Kidney (tissue), 14 donors: Measurements from ENCODE around the gene RARG. TPM values are rescaled to one million over a fixed set of nuclear protein-coding genes. Genes with fewer than 3 reads are reported as not detected.

Experiments used
- DNase-seq, 5 donors: peaks; one replicate each; pipeline ENCODE4 v3.0.0-alpha.2; 2013 to 2020
- FAIRE-seq: peaks from 2 replicates; lab custom pipeline; 2012; peaks lifted over from hg19 to GRCh38; lab: Jason Lieb, UNC
- H3K27ac ChIP-seq, 2 donors: one replicate each; pipeline ENCODE4 v1.7.0; 2013; ENCODE audit warnings: low read depth in 2 of 2, low read length in 2 of 2, inconsistent platforms in 1 of 2
- H3K27me3 ChIP-seq: one replicate; pipeline ENCODE4 v1.7.1; 2013; ENCODE audit warnings: low read length, inconsistent platforms; ENCODE audit not compliant: control insufficient read depth, insufficient read depth
- H3K36me3 ChIP-seq, 3 donors: one replicate each; pipeline versions ENCODE4 v1.7.0 to v1.7.1; 2013; ENCODE audit warnings: low read length in 3 of 3, control low read depth in 1 of 3, inconsistent platforms in 1 of 3; ENCODE audit not compliant: insufficient read depth in 3 of 3, control insufficient read depth in 2 of 3
- H3K4me1 ChIP-seq, 3 donors: one replicate each; pipeline versions ENCODE4 v1.7.0 to v1.7.1; 2013; ENCODE audit warnings: low read length in 3 of 3, inconsistent platforms in 1 of 3, low read depth in 1 of 3; ENCODE audit not compliant: control insufficient read depth in 2 of 3, insufficient read depth in 2 of 3
- H3K4me3 ChIP-seq, 3 donors: one replicate each; pipeline versions ENCODE4 v1.7.0 to v1.8.1; 2013; ENCODE audit warnings: low read length in 3 of 3, control low read depth in 1 of 3, inconsistent platforms in 1 of 3
- H3K9ac ChIP-seq, 3 donors: one replicate each; pipeline versions ENCODE4 v1.7.0 to v1.7.1; 2013; ENCODE audit warnings: low read length in 3 of 3, control low read depth in 1 of 3, inconsistent platforms in 1 of 3
- H3K9me3 ChIP-seq, 3 donors: one replicate each; pipeline versions ENCODE4 v1.7.0 to v1.7.1; 2013; ENCODE audit warnings: low read length in 3 of 3, control low read depth in 1 of 3, inconsistent platforms in 1 of 3; ENCODE audit not compliant: control insufficient read depth in 2 of 3, insufficient read depth in 1 of 3
- intact Hi-C: fragments of 100-400 bp; cut with DNase I; formaldehyde crosslinking; loops from one replicate; pipeline ENCODE4 v1.11.1; 2022
- polyA plus RNA-seq: library from polyadenylated mRNA; stranded (reverse); fragments of 350-450 nt; fragmentation: Illumina TruSeq; extraction: RNeasy Lipid Tissue Mini Kit (QIAGEN cat#74804); gene quantifications from one replicate; pipeline ENCODE4 v1.2.3, GENCODE V29; 2014; ENCODE audit warnings: low read depth, low replicate concordance; ENCODE audit not compliant: insufficient read depth
- total RNA-seq: library from RNA; stranded (reverse); fragmentation: NEBNext Ultra II Directional; extraction: Animal tissue kit (Norgen Biotek cat#: 25700); gene quantifications from one replicate; pipeline ENCODE4 v1.2.1, GENCODE V29; 2021
- TF ChIP-seq, protein P1 (sequence below): IDR thresholded peaks from 3 replicates; pipeline ENCODE4 v1.5.1; 2012; ENCODE audit warnings: mild to moderate bottlenecking, moderate library complexity, borderline replicate concordance; ENCODE audit not compliant: insufficient read depth; ENCODE audit errors: extremely low read depth
- donor health status: control.
- donor health status: control.
- donor health status: control.
- donor health status: control.
- donor health status: control.
- donor health status: DM: yes; HTN: yes; CAD: no.
- donor health status: Normal renal cell carcinoma (clear cell type).

Gene RARG
- total and polyA plus RNA-seq, 2 donors from 2014 or later: 13.2 to 34.1 TPM

DNA sequence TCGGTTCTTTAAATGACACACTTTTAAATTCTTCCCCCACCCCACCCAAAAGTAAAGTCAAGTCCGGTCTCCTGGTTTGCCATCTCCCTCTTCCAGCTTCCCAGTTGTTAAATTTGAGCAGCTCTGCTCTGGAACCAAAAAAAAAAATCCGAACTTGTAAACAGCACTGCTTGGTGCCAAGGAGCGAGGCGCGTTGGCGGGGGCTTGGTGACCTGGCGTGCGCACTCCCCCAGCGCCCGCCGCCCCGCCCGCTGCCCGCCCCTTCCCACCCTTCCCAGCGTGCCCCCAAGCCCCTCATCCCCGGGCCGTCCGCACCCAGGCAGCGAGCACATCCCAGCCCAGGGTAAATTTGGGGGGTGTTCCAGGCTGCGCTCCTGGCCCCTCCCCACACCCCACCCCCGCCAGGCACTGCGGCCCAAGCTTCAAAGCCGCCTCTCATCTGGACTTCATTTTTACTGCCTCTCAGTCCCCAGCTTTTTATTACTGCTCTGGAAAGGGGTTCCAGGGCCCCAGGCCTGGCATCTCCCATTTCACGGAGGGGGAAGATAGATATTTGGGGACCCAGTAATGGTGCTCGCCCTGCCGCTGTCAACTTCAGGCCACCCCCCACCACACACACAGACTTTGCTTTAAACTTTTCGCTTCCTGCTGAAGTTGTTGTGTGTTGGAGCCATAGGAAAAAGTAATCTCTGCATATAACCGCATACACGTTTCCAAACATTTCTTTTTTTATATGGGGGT lies 13.3 kb downstream of the RARG start:
- peak in 3 of 5 donors; percentile 51 to 77 (median 55) for DNase-seq
- peak overlapping the region in 1 of 2 donors; percentile 43 for H3K27ac ChIP-seq
- TF ChIP-seq, protein P1, sequence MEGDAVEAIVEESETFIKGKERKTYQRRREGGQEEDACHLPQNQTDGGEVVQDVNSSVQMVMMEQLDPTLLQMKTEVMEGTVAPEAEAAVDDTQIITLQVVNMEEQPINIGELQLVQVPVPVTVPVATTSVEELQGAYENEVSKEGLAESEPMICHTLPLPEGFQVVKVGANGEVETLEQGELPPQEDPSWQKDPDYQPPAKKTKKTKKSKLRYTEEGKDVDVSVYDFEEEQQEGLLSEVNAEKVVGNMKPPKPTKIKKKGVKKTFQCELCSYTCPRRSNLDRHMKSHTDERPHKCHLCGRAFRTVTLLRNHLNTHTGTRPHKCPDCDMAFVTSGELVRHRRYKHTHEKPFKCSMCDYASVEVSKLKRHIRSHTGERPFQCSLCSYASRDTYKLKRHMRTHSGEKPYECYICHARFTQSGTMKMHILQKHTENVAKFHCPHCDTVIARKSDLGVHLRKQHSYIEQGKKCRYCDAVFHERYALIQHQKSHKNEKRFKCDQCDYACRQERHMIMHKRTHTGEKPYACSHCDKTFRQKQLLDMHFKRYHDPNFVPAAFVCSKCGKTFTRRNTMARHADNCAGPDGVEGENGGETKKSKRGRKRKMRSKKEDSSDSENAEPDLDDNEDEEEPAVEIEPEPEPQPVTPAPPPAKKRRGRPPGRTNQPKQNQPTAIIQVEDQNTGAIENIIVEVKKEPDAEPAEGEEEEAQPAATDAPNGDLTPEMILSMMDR: no peak
- intact Hi-C loops: loop anchor here (10.0 kb wide), 1 partner anchor 66 kb away; no protein-coding TSS in a partner anchor
- no peaks in the 10 kb centered on the region for H3K9me3 ChIP-seq
- peaks cover 4% of the 10 kb centered on the region for H3K27me3 ChIP-seq
- H3K36me3 ChIP-seq: peaks cover 0 to 9% (median 4%) of the 10 kb centered on the region in 3 donors
- H3K9ac ChIP-seq: peak overlapping the region in 2 of 3 donors; percentile 19 to 77
- FAIRE-seq: no peak
- peak overlapping the region; percentile 76 to 88 (median 77) for H3K4me3 ChIP-seq
- peaks cover 0 to 42% (median 2%) of the 10 kb centered on the region in 3 donors for H3K4me1 ChIP-seq

DNA sequence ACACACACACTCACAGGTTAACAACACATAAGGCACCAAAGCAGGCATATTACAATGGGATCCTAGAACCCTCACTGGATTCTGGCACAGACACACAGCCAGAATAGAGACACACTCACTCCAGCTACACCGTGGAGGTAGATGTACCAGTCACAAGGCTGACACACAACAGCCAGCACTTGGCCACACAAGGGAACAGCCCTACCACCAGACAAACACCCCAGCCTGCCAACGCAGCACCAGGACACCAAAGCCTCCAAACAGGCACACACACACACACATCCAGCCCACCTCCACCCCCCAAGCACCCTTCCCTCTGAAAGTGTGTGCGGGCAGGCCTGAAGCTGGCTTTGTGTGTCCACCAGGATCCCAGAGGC lies 14.1 kb downstream of the RARG start:
- Histone ChIP-seq H3K27me3 (peaks cover 4% of the 10 kb centered on the region), H3K9ac (peak overlapping the region in 1 of 3 donors; percentile 40), H3K36me3 (peaks cover 0 to 10% (median 6%) of the 10 kb centered on the region in 3 donors), H3K4me1 (peaks cover 0 to 42% (median 0%) of the 10 kb centered on the region in 3 donors), H3K27ac (peak overlapping the region in 1 of 2 donors; percentile 65), H3K4me3 (peak overlapping the region in 1 of 3 donors; percentile 77), H3K9me3 (no peaks in the 10 kb centered on the region)
- intact Hi-C loops: loop anchor here (10.0 kb wide), 1 partner anchor 67 kb away; no protein-coding TSS in a partner anchor
- TF ChIP-seq, protein P1: no peak
- no peak for FAIRE-seq
- peak in 2 of 5 donors; percentile 39 for DNase-seq

DNA sequence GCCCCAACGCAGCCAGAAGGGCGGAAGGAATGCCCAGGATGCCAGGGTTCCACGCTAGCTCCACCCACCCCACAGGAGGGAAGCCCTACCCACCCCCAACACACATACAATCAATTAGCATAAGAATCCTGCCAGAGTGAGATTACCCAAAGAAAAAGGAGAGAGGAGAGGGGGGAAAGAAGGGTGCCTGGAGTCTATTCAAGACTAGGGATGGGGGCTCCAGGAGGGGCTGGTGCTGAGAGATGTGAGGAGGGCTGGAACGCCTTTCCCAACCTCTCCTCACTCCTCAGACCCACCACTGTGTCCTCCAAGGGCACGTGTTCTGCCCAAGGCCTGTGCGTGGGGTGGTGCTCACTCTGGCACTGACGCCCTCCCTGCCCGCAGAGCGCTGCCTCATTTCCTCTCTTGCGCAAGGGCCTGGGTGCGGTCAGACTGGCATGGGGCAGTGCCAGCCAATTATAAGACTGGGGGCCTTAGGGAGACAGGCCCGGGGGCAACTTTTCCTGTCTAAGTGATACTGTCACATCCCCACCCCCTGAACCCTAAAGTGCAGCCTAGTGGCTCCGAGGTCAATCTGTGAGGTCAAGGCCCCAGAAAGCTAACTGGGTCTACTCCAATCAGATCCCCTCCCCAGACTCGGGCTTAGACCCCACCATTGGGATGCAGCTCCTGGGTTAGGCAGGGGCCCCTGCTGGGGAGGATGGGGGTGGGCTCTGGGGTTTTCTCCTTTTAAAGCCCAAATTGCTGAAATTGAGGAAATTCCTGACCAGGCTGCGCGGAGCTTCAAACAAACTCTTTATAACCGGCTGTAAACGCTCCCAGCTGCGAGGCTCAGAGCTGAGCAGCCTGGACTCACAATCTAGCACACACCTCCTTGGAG lies 14.7 kb downstream of the RARG start:
- intact Hi-C loops: loop anchor here (10.0 kb wide), 1 partner anchor 68 kb away; no protein-coding TSS in a partner anchor
- Histone ChIP-seq H3K27ac (no peak overlapping the region), H3K4me3 (peak overlapping the region in 1 of 3 donors; percentile 77), H3K9ac (peak overlapping the region in 1 of 3 donors; percentile 40), H3K4me1 (peaks cover 0 to 35% (median 0%) of the 10 kb centered on the region in 3 donors), H3K9me3 (no peaks in the 10 kb centered on the region), H3K36me3 (peaks cover 0 to 10% (median 6%) of the 10 kb centered on the region in 3 donors), H3K27me3 (peaks cover 4% of the 10 kb centered on the region)
- FAIRE-seq (no peak), DNase-seq (peak in 3 of 5 donors; percentile 47 to 83 (median 55))
- TF ChIP-seq, protein P1: no peak
